Measurements from ENCODE around the gene PHRF1.

PHRF1 gene

DNA sequence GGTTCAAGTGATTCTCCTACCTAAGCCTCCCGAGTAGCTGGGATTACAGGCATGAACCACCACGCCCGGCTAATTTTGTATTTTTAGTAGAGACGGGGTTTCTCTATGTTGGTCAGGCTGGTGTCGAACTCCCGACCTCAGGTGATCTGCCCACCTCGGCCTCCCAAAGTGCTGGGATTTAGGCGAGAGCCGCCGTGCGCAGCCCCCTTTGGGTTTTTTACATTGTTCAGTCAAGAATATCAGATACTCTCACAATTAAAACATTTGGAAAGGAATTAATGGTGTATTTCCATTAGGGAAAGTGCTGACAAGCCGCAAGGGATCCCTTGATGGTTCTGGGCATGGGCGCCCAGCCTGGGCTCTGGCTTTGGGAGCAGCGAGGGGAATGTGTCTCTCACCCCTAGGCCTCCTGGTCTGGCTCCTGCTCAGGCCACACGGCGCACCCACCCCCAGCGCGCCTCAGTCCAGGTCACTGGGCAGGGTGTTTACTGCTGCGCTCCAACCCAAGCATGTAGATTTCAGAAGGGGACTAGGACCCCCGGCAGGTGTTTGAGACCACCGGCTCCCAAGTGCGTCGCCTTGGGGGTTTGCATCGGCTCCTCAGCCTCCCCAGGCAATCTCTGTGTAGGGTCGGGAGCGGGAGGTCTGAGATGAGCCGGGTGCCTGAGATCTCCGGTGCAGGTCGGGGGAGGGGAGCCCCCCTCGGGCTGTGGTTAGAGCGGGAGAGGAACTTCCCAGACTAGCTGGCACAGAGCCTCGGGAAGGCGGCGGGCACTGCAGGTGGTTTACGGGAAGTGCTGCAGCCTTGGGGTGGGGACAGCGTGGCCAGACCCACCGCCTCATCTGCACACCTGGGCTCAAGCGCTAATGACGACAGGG lies 40.3 kb downstream of the PHRF1 start:
- no peak for DNase-seq

DNA sequence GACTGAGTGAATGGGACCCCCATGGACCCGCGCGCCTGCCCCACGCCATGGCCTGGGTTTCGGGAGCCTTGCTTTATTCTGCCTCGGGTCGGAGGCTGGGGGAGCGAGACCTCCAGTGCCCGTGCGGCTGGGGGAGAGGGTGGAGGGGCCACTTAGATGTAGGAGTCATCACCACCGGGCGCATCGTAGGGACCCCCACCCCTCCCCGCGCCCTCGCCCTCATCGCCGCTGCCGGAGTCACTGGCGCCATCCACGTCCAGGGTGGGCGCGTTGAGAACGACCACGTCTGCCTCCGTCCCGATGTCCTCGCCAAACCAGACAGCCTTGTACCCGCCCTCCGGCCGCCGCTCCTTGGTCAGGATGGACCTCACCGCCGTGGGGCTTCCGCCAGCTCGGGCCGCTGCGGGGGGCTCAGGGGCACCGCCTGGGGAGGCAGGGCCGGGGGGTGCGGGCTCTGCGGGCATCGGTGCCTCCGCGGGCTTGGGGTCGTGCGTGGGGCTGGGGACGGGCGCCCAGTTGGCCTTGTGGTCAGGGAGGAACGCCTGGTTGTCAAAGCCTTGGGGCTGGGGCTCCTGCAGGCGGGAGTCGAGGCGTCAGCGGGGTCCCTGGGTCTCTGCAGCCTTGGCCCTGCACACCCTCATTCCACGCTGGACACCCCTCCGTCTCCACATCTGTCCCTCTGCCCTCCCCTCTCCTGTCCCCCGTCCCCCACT lies 41.1 kb downstream of the PHRF1 start:
- no peak for DNase-seq

DNA sequence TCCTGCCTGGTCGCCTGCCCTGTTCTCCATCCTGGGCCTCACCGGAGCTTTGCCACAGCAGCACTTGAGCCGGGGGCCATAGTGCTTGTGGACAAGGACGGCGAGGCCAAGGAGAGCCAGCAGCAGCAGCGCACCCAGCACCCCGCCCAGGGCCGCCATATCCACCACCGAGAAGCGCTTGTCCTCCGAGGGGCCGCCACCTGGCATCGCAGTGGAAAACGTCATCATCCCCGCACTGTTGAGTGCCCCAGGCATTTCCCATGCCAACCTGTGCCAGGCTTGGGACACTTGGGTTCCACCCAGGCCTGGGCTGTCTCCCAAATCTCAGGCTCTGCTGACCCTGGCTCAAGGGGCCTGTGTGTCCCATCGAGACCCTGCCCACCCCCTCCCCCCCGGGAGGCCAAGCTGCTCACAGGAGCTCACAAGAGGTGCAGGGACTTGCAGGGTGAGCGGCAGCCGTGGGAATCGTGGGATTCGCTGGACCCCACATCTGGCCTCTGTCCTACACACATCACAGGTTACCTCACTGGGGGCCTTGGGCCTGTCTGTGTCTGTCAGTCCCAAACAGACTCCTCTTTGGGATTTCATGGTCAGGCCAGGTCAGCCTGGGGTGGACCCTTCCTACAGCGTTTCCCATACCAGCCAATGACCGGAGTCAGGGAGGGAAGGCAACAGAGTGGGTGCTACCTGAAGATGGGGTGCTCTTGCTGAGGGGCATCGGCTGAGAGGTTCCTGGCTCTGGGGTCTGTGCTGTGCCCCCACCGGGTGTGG lies 41.8 kb downstream of the PHRF1 start:
- DNase-seq, result no peak

DNA sequence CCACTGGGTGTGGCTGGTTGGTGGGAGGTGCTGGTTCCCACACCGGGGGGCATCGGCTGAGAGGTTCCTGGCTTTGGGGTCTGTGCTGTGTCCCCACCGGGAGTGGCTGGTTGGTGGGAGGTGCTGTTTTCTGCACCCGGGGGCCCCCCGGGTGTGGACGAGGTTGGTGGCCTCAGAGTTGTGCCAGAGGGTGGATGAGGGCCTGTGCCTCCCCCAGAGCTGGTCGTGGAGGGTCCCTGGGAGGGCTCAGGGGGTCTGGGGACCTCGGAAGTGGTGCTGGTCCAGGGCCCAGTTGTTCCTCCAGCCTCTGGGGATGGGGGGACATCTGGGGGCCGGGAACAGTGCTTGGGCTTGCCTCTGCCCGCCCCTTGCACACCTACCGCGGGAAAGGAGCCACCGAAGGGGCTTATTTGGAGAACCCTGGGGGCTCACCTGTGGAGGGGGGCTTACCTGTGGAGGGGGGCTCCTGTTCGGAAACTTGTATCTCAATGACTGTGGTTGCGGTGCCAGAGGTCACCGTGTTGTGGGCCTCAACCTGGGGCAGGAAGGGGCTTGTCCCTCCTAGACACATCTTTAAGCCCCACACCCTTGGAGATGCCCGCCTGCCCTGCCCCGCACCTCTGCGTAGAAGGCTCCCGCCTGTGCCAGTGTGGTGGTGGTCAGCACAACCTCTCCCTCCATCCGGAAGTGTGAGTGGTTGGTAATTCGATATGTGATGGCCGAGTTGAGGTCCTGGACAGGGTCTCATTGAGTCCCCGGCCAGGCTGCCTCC lies 42.8 kb downstream of the PHRF1 start:
- no peak for DNase-seq

DNA sequence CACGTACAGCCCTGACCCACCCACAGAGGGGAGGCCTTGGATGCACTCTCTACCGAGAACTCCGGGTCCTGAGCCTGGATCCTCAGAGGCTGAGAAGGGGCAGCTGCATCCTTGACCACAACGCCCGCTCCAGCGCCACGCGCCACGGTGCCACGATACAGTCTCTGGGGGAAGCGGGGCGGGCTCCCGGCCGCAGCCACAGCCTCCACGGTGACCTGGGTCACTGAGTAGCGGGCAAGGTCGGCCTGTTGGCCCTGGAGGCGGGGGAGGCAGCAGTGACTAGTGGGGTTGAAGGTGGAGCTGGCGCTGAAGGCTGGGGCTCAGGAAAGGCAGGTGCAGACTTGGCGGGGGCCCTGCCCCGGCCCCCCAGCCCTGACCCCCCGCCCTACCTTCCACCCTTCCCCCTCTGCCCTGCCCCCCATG lies 43.4 kb downstream of the PHRF1 start:
- DNase-seq, result no peak

DNA sequence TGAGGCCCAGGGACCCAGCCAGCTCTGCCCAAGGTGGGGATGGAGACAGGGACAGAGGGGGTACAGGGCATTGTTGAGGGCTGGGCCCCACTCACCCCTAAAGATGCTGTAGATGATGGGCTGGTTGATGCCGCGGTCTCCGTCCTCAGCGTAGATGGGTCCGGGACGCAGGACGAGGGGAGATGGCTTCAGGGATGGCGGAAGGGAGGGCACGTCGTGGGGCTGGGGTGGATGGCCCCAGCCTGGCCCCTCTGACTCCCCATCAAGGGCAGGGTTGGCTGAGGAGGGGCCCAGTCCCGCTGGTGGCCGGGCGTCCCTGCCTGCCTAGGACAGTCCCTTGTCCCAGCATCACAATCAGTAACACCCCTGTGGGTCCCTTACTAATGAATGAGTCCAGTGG lies 43.9 kb downstream of the PHRF1 start:
- no peak for DNase-seq

DNA sequence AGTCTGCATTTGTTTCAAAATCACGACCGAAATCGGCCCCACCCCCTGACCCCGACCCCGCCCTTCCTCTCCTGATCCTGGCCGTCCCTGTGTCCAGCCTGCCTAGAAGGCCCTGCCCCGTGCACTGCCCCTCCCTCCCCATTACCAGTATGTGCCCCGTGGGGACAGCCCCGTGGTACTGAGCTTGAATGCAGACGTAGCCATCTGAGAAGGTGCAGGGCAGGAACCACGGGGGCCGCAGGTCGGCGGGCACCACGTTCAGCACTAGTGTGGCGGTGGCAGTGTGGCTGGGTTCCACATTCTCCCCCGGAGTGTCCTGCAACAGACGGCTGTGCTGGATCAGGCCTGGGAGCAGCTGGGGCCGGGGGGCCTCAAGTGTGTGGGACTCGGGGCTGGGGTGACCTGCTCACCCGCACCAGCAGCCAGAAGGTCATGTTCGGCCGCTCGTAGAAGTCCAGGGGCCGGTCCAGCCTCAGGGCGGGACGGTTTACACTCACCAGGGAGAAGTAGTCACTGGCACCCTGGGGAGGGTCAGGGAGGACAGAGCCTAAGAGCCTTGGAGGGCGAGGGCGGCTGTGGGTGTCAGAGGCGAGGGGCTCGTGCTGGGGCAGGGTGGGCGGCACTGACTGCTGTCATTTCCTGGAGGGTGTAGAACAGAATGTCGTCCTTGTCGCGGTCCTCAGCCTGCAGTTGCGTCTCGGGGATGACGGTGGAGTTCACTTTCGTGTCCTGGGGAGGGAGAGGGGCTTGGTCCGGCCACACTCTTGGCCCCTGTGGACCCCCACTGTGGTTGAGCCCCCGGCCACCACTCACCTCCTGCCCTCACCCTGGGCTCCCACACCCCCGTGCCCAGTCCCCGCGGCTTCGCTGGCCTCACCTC lies 44.9 kb downstream of the PHRF1 start:
- no peak for DNase-seq

DNA sequence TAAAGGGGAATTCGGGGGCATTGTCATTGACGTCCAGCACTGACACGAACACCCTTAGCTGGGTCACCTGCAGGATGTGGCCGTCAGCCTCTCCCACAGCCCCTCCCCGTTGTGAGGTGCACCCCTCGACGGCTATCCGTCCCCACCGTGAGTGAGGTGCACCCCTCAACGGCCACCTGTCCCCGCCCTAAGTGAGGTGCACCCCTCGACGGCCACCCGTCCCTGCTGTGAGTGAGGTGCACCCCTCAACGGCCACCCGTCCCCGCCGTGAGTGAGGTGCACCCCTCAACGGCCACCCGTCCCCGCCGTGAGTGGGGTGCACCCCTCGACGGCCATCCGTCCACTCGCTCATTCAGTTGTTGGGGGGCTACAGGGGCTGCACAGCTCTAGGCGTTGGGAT lies 45.6 kb downstream of the PHRF1 start:
- DNase-seq, result no peak

DNA sequence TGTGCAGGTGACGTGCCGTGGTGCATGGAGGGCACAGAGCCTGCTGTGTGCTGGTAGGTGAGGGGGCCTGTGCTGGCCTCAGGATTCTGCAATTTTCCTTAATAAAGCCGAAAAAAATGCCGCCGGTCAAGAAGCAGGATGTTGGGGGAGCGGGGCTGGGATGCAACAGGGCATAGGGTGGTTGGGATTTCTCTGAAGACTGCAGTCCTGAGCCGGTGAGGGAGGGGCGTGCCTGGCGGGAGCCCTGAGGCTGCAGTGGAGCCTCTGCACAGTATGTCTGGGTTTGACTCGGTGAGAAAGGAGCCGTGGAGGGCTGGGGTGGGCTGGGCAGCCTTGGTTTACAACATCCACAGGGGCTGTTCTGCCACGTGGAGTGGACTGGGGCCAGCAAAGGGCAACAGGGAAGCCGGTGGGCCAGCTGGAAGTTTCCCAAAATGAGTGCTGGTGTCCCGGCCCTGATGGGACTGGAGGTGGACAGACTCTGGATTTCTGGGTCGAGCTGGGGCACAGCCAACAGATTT lies 47.1 kb downstream of the PHRF1 start:
- DNase-seq, result no peak

DNA sequence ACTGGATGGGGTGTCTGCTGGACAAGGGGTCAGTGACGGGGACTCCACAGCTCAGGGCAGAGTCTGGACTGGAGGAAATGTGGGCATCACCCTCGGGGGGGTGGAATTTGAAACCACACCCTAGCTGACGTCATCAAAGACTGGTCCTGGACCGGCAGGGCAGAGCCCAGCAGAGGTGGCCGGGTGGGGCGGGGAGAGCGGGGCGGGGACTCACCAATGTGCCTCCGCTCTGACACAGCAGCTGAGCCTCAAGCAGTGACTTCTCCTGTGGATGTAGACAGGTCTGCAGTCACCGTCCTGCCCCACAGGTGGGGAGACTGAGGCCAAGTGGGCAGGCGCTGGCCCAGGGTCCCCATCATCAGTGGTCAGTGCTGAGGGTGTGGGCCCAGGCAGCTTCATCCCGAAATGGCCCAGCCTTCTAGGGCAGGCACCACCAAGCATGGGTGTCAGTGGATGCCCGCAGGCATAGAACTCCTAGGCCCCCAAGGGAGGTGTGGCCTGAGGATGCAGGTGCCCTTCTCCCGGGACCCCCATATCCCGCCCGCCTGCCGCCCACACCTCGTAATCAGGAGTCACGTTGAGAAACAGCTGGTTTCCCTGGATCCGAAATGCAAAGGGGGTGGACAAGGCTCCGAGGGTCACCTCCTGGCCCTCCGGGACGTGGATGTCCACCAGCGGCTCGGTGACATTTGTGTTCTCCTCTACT lies 47.9 kb downstream of the PHRF1 start:
- no peak for DNase-seq

DNA sequence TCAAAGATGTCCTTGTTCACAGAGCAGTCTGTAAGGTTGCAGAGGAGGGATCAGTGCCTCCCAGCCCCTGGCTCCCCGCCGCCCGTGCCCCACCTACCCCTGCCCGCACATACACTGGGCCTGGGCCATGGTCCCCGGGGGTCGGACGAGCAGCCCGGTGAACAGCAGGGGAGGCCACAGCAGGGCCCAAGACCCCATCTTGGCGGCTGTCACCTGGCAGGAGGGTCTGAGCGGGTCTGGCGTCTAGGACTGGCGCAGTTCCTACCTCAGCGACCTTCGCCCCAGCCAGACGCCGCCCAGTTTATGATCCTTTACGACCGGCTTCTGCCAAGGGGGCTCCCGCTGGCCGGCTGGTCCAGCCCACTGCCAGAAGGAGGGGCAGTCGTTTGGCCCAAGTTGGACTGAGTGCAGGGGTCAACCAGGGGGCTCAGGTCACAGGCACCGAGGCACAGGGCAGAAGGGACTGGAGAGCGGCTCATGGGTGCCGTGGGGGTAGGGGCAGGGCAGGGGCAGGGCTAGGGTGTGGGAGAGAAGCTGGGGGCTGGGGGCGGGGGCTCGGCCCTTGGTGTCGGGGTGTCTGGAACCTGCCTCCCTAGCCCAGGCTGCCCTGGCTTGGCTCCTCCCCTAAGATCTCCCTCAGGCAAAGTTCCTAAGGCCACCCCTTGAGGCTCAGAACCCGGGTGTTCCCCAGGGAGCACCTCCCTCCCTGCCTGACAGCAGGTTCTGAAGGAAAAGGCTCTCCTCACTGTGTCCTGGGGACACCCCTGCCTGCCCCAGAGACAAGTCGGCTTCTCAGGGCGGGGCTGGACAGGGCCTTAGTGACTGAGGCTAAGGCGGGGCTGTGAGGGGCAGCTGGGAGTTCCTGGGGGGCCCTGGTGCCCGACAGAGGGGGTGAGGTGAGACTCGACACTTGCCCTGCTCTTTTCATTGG lies 48.7 kb downstream of the PHRF1 start, which contains the start of gene CDHR5:
Gene CDHR5, minus strand, starts transcription at position 251 of the 931 bp plus-strand sequence. Its CDS starts 53 bp downstream, at position 198.
- no peak for DNase-seq

DNA sequence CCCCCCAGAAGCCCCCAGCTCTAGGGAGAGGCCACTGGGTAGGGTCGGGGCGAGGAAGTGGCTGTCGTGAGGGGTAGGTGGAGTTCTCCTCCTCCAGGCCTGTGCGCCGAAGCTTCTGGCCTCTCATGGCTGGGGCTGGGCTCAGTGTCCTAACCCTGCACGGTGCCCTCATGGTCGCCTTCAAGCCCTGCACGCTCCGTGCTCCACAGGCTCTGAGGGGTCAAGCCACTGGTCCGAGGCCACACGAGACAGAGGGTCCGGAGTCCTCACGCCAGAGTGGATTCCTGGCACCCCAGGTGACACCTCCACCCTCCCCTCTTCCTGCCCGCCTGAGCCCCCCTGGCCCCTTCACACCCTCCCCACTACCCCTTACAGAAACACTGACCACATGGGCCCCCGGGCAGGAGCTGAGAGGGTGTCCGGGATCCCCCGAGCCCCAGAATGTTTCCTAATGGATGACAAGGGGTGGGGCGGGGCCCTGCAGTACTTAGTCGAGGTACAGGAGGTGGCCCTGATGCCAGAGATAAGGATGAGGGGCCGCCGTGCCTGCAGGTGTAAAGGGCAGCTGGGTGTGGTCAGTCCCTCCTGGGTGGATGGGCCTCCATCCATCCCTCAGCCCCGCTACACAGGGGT lies 49.5 kb downstream of the PHRF1 start:
- no peak for DNase-seq

DNA sequence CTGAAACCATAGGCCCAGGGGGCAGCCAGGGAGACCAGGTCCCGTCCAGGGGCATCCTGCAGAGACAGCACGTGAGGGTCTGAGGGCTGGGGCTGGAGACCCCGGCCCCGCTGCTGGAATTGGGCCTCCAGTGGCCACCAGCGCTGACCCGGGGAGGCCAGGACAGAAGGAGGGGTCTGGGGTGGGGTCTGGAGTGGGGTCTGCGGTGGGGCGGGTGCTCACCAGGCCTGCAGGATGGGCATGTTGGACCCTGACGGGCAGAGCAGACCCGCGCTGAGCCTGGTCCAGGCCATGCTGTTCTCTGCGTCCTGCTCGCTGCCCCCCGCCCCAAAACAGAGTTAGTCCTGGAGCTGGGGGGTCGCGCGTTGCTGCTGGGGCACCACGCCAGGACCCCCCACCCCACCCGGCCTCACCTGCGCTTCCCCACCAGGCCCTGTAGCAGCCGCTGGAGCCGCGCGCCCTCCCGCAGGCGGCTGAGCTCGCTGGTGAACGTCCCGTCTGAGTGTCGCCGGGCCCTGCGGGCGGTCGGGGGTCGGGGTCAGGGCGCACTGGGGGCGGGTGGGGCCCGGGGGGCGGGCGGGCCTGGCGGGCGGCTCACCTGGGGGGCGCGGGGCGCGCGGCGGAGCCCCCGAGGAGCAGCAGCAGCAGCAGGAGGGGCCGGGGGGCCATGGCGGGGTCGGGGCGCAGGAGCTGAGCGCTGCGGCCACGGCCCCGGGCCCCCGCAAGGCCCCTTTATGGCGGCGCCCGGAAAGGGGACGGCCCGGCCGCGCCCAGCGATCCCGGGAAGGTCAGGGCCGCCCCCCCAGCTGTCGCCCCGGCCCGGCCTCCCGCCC lies 50.4 kb downstream of the PHRF1 start, which contains the start of gene SCT:
Gene SCT, minus strand, starts transcription at position 707 of the 833 bp plus-strand sequence. Its CDS starts 38 bp downstream, at position 669.
- DNase-seq, result no peak

DNA sequence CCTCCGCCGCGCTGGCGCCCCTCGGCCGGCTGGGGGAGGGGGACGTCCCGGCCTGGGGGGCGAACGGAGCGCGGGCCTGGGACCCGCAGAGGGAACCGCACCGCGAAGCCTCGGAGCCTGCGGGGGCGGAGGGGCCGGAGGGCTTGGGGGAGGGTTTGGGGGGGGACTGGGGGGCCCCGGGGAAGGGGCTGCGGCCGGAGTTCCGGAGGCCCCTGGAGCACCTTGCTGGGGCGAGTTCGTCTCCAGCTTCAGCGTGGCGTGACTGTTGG lies 51.0 kb downstream of the PHRF1 start:
- no peak for DNase-seq

DNA sequence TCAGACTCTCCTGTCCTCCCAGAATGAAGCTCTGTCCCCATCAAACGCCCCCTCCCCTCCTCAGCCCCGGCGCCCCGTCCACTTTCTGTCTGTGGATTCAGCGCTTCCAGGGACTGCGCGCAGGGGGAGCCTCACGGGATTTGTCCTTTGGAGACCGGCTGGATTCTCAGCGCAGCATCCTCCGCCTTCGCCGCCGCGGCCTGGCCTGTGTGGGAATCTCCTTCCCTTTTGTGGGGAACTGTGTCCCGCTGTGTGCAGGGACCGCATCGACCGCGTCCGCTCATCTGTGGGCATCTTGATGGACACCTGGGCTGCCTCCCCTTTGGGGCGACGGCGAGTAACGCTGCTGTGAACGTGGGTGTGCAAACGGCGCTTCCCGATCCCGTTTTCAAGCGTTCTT lies 51.8 kb downstream of the PHRF1 start:
- no peak for DNase-seq

DNA sequence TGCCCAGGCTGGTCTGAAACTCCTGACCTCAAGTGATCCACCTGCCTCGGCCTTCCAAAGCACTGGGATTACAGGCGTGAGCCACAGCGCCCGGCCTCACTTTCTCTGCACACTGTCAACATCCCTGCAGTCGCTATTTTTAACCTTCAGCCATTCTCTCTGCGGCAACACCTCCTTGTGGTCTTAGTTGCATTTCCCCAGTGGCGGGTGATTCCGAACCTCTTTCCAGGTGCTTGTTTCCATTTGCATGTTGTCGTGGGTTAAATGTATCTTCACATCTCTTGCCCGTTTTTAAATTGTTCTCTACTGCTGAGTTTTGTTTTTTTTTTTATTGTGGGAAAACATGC lies 52.9 kb downstream of the PHRF1 start:
- DNase-seq, result no peak

DNA sequence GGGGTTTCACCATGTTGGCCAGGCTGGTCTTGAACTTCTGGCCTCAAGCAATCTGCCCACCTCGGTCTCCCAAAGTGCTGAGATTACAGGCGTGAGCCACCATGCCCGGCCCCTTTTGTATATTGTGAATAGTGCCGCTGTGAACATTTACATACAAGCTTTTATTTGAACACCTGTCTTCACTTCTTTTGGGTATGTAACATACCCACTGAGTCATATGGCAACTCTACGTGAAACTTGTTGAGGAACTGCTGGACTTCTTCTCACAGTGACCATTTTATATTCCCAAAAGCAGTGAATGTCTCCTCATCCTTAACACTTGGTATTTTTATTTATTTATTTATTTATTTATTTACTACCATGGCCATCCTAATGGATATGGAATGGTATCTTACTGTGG lies 54.6 kb downstream of the PHRF1 start:
- DNase-seq, result no peak

DNA sequence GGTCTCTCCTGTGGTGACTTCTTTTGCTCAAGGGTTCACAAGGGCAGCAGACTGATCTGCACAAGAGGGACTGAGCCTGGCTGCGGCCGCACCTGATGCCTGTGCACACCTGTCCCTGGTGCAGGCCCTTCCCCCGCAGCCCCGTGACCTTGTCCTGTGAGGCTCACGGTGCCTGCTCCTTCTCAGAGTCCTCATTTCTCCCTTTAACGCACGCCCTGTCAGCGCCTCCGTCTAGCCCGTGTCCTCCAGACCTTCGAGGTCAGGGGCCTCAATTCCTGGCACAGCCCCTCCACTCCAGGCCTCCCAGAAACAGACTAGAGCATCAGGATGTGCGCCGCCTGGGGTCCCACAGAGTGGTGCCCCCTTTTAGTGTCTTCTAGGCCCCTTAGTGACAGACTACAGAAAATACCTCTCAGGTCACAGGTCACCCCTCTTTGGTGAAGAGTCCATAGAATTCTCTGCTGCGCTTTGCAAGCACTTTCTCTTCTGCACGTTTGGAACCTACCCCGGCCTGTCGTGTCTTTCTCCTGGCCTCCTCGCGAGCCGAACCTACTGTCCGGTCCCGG lies 59.8 kb downstream of the PHRF1 start:
- DNase-seq, result no peak

Measured in activated CD4-positive, CD25-positive, alpha-beta regulatory T cell (primary cell).